Peyer's patch (tissue), 4 donors: ENCODE results near the gene SMAD6. TPM values are rescaled to one million over a fixed set of nuclear protein-coding genes. Genes with fewer than 3 reads are reported as not detected.
"Not testable (repeated sequence)": the region's sequence is repeated elsewhere in the genome, so short reads cannot be mapped to it uniquely, and the experiment has no call there.

Experiments used
- DNase-seq, 3 donors: peaks; one replicate each; pipeline ENCODE4 v3.0.0-alpha.2; 2017 to 2019
- H3K27ac ChIP-seq, 4 donors: fragments of 200-600 bp; sonication (generic); one replicate each; pipeline ENCODE4 v1.5.1; 2016 to 2019
- H3K27me3 ChIP-seq, 2 donors: fragments of 200-600 bp; sonication (generic); one replicate each; pipeline ENCODE4 v1.5.1; 2019
- H3K36me3 ChIP-seq, 3 donors: fragments of 200-600 bp; sonication (generic); one replicate each; pipeline ENCODE4 v1.5.1; 2016 to 2019
- H3K4me1 ChIP-seq, 4 donors: fragments of 200-600 bp; sonication (generic); one replicate each; pipeline ENCODE4 v1.5.1; 2016 to 2019
- H3K4me3 ChIP-seq, 4 donors: fragments of 200-600 bp; sonication (generic); 1 replicate in 3 of 4; 2 replicates in 1 of 4; pipeline ENCODE4 v1.5.1; 2016 to 2019; ENCODE audit warnings: mild to moderate bottlenecking in 1 of 4
- H3K9me3 ChIP-seq, 4 donors: fragments of 200-600 bp; sonication (generic); one replicate each; pipeline ENCODE4 v1.5.1; 2016 to 2019; ENCODE audit warnings: mild to moderate bottlenecking in 1 of 4
- POLR2A ChIP-seq, 2 donors: fragments of 450-650 bp; IDR thresholded peaks; one replicate each; pipeline ENCODE4 v1.5.1; 2017; ENCODE audit warnings: antibody characterized with exemption in 2 of 2, mild to moderate bottlenecking in 2 of 2, moderate library complexity in 2 of 2
- total RNA-seq, 4 donors: library from RNA; depleted of rRNA; stranded (reverse); fragments of >200 nt; gene quantifications; one replicate each; pipeline ENCODE4 v1.1.0, GENCODE V29; 2016
- TF ChIP-seq, protein P1 (sequence below), 6 experiments: fragments of 450-650 bp in 4 of 6; fragments of 200-600 bp in 2 of 6; sonication (generic) in 1 of 6; IDR thresholded peaks; one replicate each; pipeline ENCODE4 v1.5.1; 2017 to 2019; ENCODE audit warnings: antibody characterized with exemption in 6 of 6, mild to moderate bottlenecking in 3 of 6, moderate library complexity in 1 of 6

The SMAD6 gene
- total RNA-seq, 4 donors from 2014 or later = 11.0 to 34.9 (median 25.5) TPM

DNA sequence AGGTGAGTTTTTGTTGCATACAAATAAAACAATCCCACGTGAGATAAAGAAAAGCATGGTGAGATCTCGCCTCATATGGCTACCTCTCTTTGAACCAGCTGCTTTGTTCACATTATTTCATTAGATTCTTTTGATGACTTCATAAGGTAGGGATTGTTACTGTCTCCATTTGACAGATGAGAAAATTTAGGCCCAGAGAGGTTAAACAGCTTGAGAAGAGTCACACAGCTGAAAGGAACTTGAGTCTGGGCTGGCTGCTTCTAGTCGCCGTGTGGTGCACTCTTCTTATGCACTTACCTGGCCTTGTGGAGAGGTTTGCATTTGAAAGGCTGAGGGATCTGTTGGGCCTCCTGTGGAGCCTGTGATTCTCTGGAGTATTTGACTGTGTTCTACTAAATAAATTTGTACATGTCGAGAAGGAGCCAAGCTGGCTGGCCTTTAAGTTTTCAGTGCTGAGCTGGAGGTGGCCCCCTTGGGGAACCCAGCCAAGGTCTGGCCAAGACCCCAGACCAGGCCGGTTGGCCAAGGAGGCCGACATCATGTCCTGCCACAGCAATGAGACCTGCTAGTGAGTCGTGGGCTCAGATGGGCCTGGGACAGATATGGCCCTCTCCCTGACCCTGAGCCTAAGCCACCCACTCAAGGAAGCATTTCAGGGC, 125.1 kb downstream of the SMAD6 start:
- Histone ChIP-seq H3K27me3 (no peaks in the 10 kb centered on the region), H3K27ac (no peak overlapping the region), H3K36me3 (no peaks in the 10 kb centered on the region), H3K9me3 (no peaks in the 10 kb centered on the region), H3K4me1 (no peaks in the 10 kb centered on the region), H3K4me3 (no peak overlapping the region)
- TF ChIP-seq, protein P1, sequence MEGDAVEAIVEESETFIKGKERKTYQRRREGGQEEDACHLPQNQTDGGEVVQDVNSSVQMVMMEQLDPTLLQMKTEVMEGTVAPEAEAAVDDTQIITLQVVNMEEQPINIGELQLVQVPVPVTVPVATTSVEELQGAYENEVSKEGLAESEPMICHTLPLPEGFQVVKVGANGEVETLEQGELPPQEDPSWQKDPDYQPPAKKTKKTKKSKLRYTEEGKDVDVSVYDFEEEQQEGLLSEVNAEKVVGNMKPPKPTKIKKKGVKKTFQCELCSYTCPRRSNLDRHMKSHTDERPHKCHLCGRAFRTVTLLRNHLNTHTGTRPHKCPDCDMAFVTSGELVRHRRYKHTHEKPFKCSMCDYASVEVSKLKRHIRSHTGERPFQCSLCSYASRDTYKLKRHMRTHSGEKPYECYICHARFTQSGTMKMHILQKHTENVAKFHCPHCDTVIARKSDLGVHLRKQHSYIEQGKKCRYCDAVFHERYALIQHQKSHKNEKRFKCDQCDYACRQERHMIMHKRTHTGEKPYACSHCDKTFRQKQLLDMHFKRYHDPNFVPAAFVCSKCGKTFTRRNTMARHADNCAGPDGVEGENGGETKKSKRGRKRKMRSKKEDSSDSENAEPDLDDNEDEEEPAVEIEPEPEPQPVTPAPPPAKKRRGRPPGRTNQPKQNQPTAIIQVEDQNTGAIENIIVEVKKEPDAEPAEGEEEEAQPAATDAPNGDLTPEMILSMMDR (IDR thresholded peaks at IDR 0.05) = no peak
- TF ChIP-seq POLR2A (IDR thresholded peaks at IDR 0.05) = no peak
- DNase-seq = no peak

DNA sequence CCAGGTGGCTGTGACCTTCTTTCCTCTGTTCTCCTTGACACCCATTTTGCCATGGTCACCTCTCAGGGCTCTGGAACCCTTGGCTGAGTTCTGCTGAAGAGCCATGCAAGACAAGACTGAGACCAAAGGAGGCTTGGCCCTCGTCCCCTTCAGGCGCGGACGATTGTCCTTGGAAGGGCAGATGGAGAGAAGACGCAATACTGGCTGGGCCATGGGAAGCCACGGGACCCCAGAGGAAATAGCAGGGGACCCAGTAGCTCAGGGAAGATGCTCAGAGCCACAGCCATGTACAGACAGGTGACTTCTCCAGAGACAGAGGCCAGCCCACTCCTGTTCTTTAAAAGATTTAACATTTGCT, 125.6 kb downstream of the SMAD6 start:
- Histone ChIP-seq H3K27ac (no peak overlapping the region), H3K4me1 (no peaks in the 10 kb centered on the region), H3K27me3 (no peaks in the 10 kb centered on the region), H3K9me3 (no peaks in the 10 kb centered on the region), H3K4me3 (no peak overlapping the region), H3K36me3 (no peaks in the 10 kb centered on the region)
- TF ChIP-seq POLR2A (IDR thresholded peaks at IDR 0.05) = no peak
- TF ChIP-seq, protein P1 (IDR thresholded peaks at IDR 0.05) = no peak
- no peak for DNase-seq

DNA sequence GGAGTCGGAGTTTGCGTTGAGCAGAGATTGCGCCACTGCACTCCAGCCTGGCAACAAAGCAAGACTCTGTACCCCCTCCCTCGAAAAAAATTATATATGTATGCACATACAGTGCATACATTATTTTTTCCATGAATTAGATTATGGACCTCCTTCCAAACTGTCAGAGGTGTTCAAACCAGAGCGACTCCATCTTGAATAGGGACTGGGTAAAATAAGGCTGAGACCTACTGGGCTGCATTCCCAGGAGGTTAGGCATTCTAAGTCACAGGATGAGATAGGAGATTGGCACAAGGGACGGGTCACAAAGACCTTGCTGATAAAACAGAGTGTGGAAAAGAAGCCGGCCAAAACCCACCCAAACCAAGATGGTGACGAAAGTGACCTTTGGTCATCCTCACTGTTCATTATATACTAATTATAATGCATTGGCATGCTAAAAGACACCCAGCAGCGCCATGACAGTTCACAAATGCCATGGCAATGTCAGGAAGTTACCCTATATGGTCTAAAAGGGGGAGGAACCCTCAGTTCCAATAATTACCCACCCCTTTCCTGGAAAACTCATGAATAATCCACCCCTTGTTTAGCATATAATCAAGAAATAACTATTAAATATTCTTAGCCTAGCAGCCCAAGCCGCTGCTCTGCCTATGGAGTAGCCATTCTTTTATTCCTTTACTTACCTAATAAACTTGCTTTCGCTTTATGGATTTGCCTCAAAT, 126.9 kb downstream of the SMAD6 start:
- not testable (repeated sequence) for H3K27ac ChIP-seq, H3K9me3 ChIP-seq, H3K4me3 ChIP-seq, H3K36me3 ChIP-seq, DNase-seq, H3K4me1 ChIP-seq, H3K27me3 ChIP-seq

DNA sequence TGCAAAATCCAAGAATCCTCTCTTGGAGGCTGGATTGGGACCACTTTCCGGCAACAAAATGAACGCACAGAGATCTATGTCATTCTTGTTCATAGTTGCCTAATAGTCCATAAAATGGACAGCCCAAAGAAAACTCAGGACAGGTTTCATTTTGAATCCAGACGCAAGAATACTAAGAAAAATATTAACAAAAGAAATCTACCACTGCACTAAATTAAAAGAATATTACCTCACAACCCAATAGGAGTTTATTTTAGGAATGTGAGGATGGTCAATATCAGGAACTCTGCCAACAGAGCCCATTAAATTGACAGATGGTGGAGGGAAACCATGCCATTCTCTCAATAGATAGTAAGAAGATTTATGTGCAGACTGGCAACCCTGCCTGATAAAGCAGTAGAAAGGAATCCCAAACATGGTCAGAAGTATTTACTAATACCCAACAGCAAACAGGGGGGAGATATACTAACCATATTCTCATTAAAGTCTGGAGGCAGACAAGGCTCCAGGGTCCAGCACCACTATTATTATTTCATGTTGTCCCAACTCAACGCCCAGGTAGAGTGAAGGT, 127.6 kb downstream of the SMAD6 start:
- TF ChIP-seq, protein P1 (IDR thresholded peaks at IDR 0.05) = no peak
- Histone ChIP-seq H3K4me1 (no peaks in the 10 kb centered on the region), H3K9me3 (no peaks in the 10 kb centered on the region), H3K27me3 (no peaks in the 10 kb centered on the region), H3K36me3 (no peaks in the 10 kb centered on the region), H3K4me3 (no peak overlapping the region), H3K27ac (no peak overlapping the region)
- peak in 1 of 3 donors; percentile 13 for DNase-seq

DNA sequence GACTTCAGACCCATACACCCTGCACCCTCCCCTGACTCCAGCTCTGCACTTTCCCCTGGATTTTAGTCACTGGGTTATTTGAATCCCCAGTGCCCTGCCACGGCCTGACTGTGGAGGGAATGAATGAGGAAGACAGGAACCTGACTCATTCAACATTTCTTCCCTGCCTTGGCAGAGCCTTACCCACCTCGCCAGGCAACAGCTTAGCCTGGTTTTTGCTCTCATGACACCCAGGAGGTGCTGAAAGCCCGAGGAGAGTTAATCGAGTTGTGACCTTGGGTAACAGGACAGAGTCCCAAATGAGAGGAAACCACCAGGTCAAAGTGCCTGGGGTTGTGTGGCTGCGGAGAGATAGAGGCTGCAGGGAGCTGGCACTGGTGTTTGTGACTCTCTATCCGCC, 128.3 kb downstream of the SMAD6 start:
- TF ChIP-seq, protein P1 (IDR thresholded peaks at IDR 0.05) = no peak
- no peak for TF ChIP-seq POLR2A (IDR thresholded peaks at IDR 0.05)
- DNase-seq = peak in 1 of 3 donors; percentile 47
- Histone ChIP-seq H3K4me3 (no peak overlapping the region), H3K4me1 (no peaks in the 10 kb centered on the region), H3K27me3 (no peaks in the 10 kb centered on the region), H3K36me3 (no peaks in the 10 kb centered on the region), H3K9me3 (no peaks in the 10 kb centered on the region), H3K27ac (no peak overlapping the region)

DNA sequence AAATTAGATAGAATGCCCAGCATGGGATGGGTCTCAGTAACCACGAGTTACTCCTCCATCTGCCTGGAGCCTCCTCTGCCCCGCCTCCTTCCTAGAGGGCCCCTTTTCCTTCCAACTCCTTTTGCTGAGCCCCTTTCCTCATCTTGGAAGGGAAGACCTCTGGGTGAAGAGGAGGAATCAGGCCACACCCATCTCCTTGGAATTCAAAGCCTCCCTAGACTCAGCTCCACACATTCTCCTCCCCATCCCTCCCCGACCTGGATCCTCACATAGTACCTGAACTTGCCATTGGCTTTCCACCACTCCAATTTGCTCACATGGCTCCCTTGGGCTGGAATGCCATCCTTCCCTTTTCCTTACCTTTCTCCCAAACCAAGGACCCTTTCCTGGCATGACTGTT, 128.8 kb downstream of the SMAD6 start:
- no peaks in the 10 kb centered on the region for H3K36me3 ChIP-seq
- no peak overlapping the region for H3K4me3 ChIP-seq
- TF ChIP-seq, protein P1 (IDR thresholded peaks at IDR 0.05) = no peak
- TF ChIP-seq POLR2A (IDR thresholded peaks at IDR 0.05) = no peak
- no peaks in the 10 kb centered on the region for H3K9me3 ChIP-seq
- peak in 1 of 3 donors; percentile 15 for DNase-seq
- no peaks in the 10 kb centered on the region for H3K27me3 ChIP-seq
- no peak overlapping the region for H3K27ac ChIP-seq
- no peaks in the 10 kb centered on the region for H3K4me1 ChIP-seq
